A549 (cell line): ENCODE data around the gene SND1. TPM values are rescaled to one million over a fixed set of nuclear protein-coding genes. Genes with fewer than 3 reads are reported as not detected.

Source experiments
- ATAC-seq, 2 experiments: fragments of 200-7000 bp in 1 of 2; fragments of >200 bp in 1 of 2; cut with Nextera tagmentation in 1 of 2; cut with Tn5 transposase in 1 of 2; 3 replicates each; pipeline versions ENCODE4 v1.8.0 to v1.9.1; 2018 to 2020; ENCODE audit warnings: mild to moderate bottlenecking in 1 of 2, moderate library complexity in 1 of 2
- CTCF ChIA-PET: fragments of 300-600 bp; sonication (Branson Sonifier 250); formaldehyde crosslinking; extraction: SDS; loops from one replicate; lab custom pipeline; 2021; ENCODE audit warnings: antibody characterized with exemption, inconsistent platforms; lab: Yijun Ruan, JAX
- POLR2A ChIA-PET: fragments of 350-600 bp; formaldehyde crosslinking; extraction: SDS; loops from one replicate; lab custom pipeline; 2021; ENCODE audit warnings: antibody characterized with exemption, inconsistent platforms; lab: Yijun Ruan, JAX
- DNase-seq, 2 experiments: peaks; one replicate each; pipeline versions ENCODE4 v3.0.0 to v3.0.0-alpha.2; 2011 to 2016; ENCODE audit warnings: low read depth in 1 of 2, low spot score in 1 of 2
- FAIRE-seq: peaks from 2 replicates; lab custom pipeline; 2011; peaks lifted over from hg19 to GRCh38; lab: Jason Lieb, UNC
- H3K27ac ChIP-seq, 2 experiments: fragments of >200 bp; sonication (Bioruptor Twin); formaldehyde crosslinking; 3 replicates each; pipeline ENCODE4 v1.5.1; 2016 to 2017
- H3K4me1 ChIP-seq: fragments of >200 bp; sonication (Bioruptor Twin); formaldehyde crosslinking; 3 replicates; pipeline ENCODE4 v1.6.1; 2016
- H3K4me2 ChIP-seq: fragments of >200 bp; sonication (Bioruptor Twin); formaldehyde crosslinking; 3 replicates; pipeline ENCODE4 v1.6.1; 2016
- H3K4me3 ChIP-seq: fragments of >200 bp; sonication (Bioruptor Twin); formaldehyde crosslinking; 3 replicates; pipeline ENCODE4 v1.5.1; 2016
- H3K9me3 ChIP-seq: fragments of >200 bp; sonication (Bioruptor Twin); formaldehyde crosslinking; 3 replicates; pipeline ENCODE4 v1.6.1; 2016
- ATOH8 ChIP-seq: fragments of 250-450 bp; sonication (Bioruptor Pico); IDR thresholded peaks from 2 replicates; pipeline ENCODE4 v1.5.0; 2020; ENCODE audit warnings: low read depth, mild to moderate bottlenecking, moderate library complexity
- CBX8 ChIP-seq: fragments of 200-600 bp; sonication (generic); IDR thresholded peaks from 2 replicates; pipeline ENCODE4 v1.6.1; 2016
- CEBPB ChIP-seq, 2 experiments: fragments of >200 bp in 1 of 2; sonication (Bioruptor Twin) in 1 of 2; formaldehyde crosslinking in 1 of 2; IDR thresholded peaks; 2 replicates each; pipeline ENCODE4 v1.6.1; 2012 to 2016
- CHD2 ChIP-seq: fragments of 150-350 bp; IDR thresholded peaks from 2 replicates; pipeline ENCODE4 v1.6.1; 2014; ENCODE audit warnings: low read length; ENCODE audit not compliant: partially characterized antibody
- E2F6 ChIP-seq: IDR thresholded peaks from 2 replicates; pipeline ENCODE4 v1.6.1; 2012; ENCODE audit warnings: low read depth, borderline replicate concordance
- ESRRA ChIP-seq: fragments of 150-350 bp; IDR thresholded peaks from 2 replicates; pipeline ENCODE4 v1.6.1; 2014; ENCODE audit warnings: mild to moderate bottlenecking, low read length, borderline replicate concordance
- HES2 ChIP-seq: fragments of >200 bp; sonication (Bioruptor Twin); formaldehyde crosslinking; IDR thresholded peaks from 2 replicates; pipeline ENCODE4 v1.6.1; 2016
- HOXB13 ChIP-seq: fragments of 250-450 bp; sonication (Bioruptor Pico); IDR thresholded peaks from 2 replicates; pipeline ENCODE4 v1.5.0; 2020; ENCODE audit warnings: low read depth, mild to moderate bottlenecking, moderate library complexity
- HOXB5 ChIP-seq: fragments of 250-450 bp; sonication (Bioruptor Pico); IDR thresholded peaks from 2 replicates; pipeline ENCODE4 v1.5.0; 2020; ENCODE audit warnings: mild to moderate bottlenecking, moderate library complexity
- JUN ChIP-seq, 2 experiments: fragments of >200 bp; sonication (Bioruptor Twin); formaldehyde crosslinking; IDR thresholded peaks; 2 replicates in 1 of 2; 3 replicates in 1 of 2; pipeline ENCODE4 v1.6.1; 2016 to 2017
- JUNB ChIP-seq: fragments of >200 bp; sonication (Bioruptor Twin); formaldehyde crosslinking; IDR thresholded peaks from 2 replicates; pipeline ENCODE4 v1.6.1; 2016
- PHF8 ChIP-seq: fragments of 200-600 bp; sonication (generic); IDR thresholded peaks from 2 replicates; pipeline ENCODE4 v1.6.1; 2016; ENCODE audit warnings: low read depth, mild to moderate bottlenecking, antibody characterized with exemption, moderate library complexity, borderline replicate concordance
- POLR2A ChIP-seq: IDR thresholded peaks from 2 replicates; pipeline ENCODE4 v1.6.1; 2012; ENCODE audit warnings: mild to moderate bottlenecking, low read length
- REST ChIP-seq: fragments of 200-600 bp; sonication (generic); IDR thresholded peaks from 2 replicates; pipeline ENCODE4 v1.6.1; 2016; ENCODE audit warnings: antibody characterized with exemption, mild to moderate bottlenecking, moderate library complexity
- TFCP2L1 ChIP-seq: fragments of 250-450 bp; sonication (Bioruptor Pico); IDR thresholded peaks from 2 replicates; pipeline ENCODE4 v1.5.0; 2021; ENCODE audit warnings: mild to moderate bottlenecking
- TP53 ChIP-seq: fragments of 250-450 bp; sonication (Bioruptor Pico); IDR thresholded peaks from 2 replicates; pipeline ENCODE4 v1.5.0; 2021; ENCODE audit warnings: mild to moderate bottlenecking, moderate library complexity
- ZC3H11A ChIP-seq: fragments of 450-650 bp; IDR thresholded peaks from 2 replicates; pipeline ENCODE4 v1.6.1; 2014; ENCODE audit warnings: antibody characterized with exemption, mild to moderate bottlenecking
- ZFP36 ChIP-seq: fragments of 450-650 bp; IDR thresholded peaks from 2 replicates; pipeline ENCODE4 v1.6.1; 2014; ENCODE audit warnings: borderline replicate concordance; ENCODE audit not compliant: partially characterized antibody
- ZSCAN20 ChIP-seq: fragments of 250-450 bp; sonication (Bioruptor Pico); IDR thresholded peaks from 2 replicates; pipeline ENCODE4 v1.8.0; 2022; ENCODE audit warnings: mild to moderate bottlenecking, moderate library complexity
- WGBS: methylation state at CpG from one replicate; pipeline ENCODE4 v1.1.6; 2017; ENCODE audit errors: missing lambda C conversion rate; 5-methylcytosine and 5-hydroxymethylcytosine counted together
- polyA plus RNA-seq, 4 experiments: library from polyadenylated mRNA; depleted of rRNA in 3 of 4; stranded (reverse); fragments of >200 nt; fragmentation: RNase III in 1 of 4; extraction: RNeasy Plus Mini Kit Qiagen cat#74134 plus additional on column Dnase treatment in 1 of 4; gene quantifications; 2 replicates in 3 of 4; 3 replicates in 1 of 4; pipeline ENCODE4 v1.2.3, GENCODE V29; 2011 to 2017
- TF ChIP-seq, protein P1 (sequence below): fragments of >200 bp; sonication (Bioruptor Twin); formaldehyde crosslinking; IDR thresholded peaks from 3 replicates; pipeline ENCODE4 v1.5.1; 2016

Gene SND1
- polyA plus RNA-seq, 2 of the 4 experiments (the other 2 are of a cell fraction): 102 to 138 TPM

DNA sequence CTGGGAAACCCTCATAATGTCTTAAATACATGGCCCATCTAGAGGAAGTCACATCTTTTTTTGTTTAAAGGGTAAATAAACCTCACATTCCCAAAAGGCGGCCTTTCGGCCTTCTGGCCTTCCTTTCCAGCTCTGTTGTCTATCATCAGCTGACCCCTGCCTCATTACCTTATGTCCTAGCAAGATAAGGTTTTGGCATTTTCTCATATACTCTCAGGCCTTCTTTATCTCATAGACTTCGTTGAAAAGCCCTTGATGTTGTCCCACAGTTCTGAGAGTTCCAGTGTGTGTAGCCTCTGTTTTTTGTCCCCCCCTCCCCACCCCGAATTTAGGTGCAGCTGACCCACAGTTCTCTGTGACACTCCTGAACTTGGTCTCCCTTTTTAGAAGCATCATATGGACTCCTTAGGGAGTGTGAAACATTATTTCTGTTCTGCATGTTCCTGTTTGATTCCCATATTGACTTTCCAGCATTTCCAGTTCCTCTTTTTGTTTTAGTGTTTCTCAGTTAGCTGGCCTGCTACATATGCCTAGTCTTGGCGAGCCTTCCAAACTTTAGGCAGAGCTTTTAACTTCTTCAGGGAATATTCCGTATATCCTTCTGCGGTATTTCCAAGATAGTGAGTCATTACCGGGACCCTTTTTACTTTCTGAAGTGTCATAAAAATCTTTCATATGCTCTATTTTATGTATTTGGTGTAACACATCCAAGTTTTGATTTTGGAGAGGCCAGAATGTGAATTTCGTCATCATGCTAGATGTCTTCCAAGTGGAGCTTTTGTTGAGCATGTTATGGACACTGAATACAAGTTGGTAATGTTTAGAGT, 240.7 kb downstream of the SND1 start (continued):
- TF ChIP-seq ATOH8 (CRISPR knock-in tag): no peak
- TF ChIP-seq HOXB13 (CRISPR knock-in tag): no peak
- no peak for TF ChIP-seq REST

DNA sequence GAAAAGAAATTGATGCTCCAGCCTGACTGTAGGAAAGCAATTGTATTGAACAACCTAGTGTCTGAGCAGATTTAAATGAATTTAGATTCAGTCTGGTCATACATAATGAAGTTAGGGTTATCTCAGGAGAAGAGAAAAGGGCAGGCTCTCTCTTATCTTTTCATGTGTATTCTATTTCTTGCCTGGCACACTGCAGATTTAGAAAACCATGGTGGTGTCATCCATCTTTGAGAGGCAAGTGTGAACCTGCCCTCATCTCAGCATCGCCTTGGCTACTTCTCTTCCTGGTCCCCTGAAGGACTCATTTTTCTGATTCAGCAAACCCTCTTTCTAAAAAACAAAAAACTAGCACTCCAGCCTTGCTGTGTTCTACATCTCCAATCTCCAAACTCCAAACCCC, 241.6 kb downstream of the SND1 start:
- no peak for FAIRE-seq
- no peak for ATAC-seq
- Histone ChIP-seq H3K27ac (no peak overlapping the region), H3K4me3 (no peak overlapping the region), H3K4me2 (no peak overlapping the region), H3K9me3 (no peaks in the 10 kb centered on the region), H3K4me1 (no peaks in the 10 kb centered on the region)
- 89% methylated on average over 1 of the region's 1 CpG for WGBS
- CTCF ChIA-PET: no interaction called here
- TF ChIP-seq ESRRA (no peak), PHF8 (no peak), CHD2 (no peak), POLR2A (no peak), HES2 (no peak), JUN (IDR thresholded peaks at IDR 0.05) (no peak), TP53 (CRISPR knock-in tag) (no peak), E2F6 (no peak), JUNB (no peak), TFCP2L1 (CRISPR knock-in tag) (no peak), CEBPB (IDR thresholded peaks at IDR 0.05) (no peak), CBX8 (no peak), ZFP36 (no peak), ZSCAN20 (CRISPR knock-in tag) (no peak), ZC3H11A (no peak), HOXB5 (no peak), REST (no peak)
- TF ChIP-seq, protein P1, sequence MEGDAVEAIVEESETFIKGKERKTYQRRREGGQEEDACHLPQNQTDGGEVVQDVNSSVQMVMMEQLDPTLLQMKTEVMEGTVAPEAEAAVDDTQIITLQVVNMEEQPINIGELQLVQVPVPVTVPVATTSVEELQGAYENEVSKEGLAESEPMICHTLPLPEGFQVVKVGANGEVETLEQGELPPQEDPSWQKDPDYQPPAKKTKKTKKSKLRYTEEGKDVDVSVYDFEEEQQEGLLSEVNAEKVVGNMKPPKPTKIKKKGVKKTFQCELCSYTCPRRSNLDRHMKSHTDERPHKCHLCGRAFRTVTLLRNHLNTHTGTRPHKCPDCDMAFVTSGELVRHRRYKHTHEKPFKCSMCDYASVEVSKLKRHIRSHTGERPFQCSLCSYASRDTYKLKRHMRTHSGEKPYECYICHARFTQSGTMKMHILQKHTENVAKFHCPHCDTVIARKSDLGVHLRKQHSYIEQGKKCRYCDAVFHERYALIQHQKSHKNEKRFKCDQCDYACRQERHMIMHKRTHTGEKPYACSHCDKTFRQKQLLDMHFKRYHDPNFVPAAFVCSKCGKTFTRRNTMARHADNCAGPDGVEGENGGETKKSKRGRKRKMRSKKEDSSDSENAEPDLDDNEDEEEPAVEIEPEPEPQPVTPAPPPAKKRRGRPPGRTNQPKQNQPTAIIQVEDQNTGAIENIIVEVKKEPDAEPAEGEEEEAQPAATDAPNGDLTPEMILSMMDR: no peak
- POLR2A ChIA-PET: no interaction called here
- no peak for DNase-seq
